WTC11 (cell line): Measurements from ENCODE around the gene NUP210L.

Experiments
- ATF3 ChIP-seq: sonication (generic); formaldehyde crosslinking; conservative IDR thresholded peaks from 2 replicates; pipeline ENCODE4 v1.8.1; 2022; ENCODE audit warnings: mild to moderate bottlenecking, missing genetic modification reagents
- CBFB ChIP-seq: sonication (generic); formaldehyde crosslinking; IDR thresholded peaks from 2 replicates; pipeline ENCODE4 v1.8.1; 2022; ENCODE audit warnings: mild to moderate bottlenecking, low read depth, missing genetic modification reagents
- ELF4 ChIP-seq: sonication (generic); formaldehyde crosslinking; IDR thresholded peaks from 2 replicates; pipeline ENCODE4 v1.8.1; 2022; ENCODE audit warnings: low read depth, mild to moderate bottlenecking, moderate library complexity, missing genetic modification reagents
- FOXP1 ChIP-seq: sonication (generic); formaldehyde crosslinking; IDR thresholded peaks from 2 replicates; pipeline ENCODE4 v1.8.0; 2022; ENCODE audit warnings: missing genetic modification reagents, mild to moderate bottlenecking, moderate library complexity, borderline replicate concordance
- NFE2L1 ChIP-seq: sonication (generic); formaldehyde crosslinking; IDR thresholded peaks from 2 replicates; pipeline ENCODE4 v1.8.1; 2023; ENCODE audit warnings: missing genetic modification reagents
- NR3C1 ChIP-seq: sonication (generic); formaldehyde crosslinking; conservative IDR thresholded peaks from 2 replicates; pipeline ENCODE4 v1.8.1; 2023; ENCODE audit warnings: low read depth, mild to moderate bottlenecking, missing genetic modification reagents
- PRRX2 ChIP-seq: fragments of 250-450 bp; sonication (Bioruptor Pico); IDR thresholded peaks from 2 replicates; pipeline ENCODE4 v1.8.0; 2021; ENCODE audit warnings: mild to moderate bottlenecking
- SP1 ChIP-seq: sonication (generic); formaldehyde crosslinking; conservative IDR thresholded peaks from 2 replicates; pipeline ENCODE4 v1.8.1; 2022; ENCODE audit warnings: missing genetic modification reagents
- TEAD4 ChIP-seq: sonication (generic); formaldehyde crosslinking; IDR thresholded peaks from 2 replicates; pipeline ENCODE4 v1.8.0; 2022; ENCODE audit warnings: mild to moderate bottlenecking, missing genetic modification reagents
- TF ChIP-seq, protein P1 (sequence below): fragments of 200-600 bp; IDR thresholded peaks from 2 replicates; pipeline ENCODE4 v1.8.0; 2022; ENCODE audit warnings: antibody characterized with exemption
- TF ChIP-seq, protein P2 (sequence below): sonication (generic); formaldehyde crosslinking; conservative IDR thresholded peaks from 2 replicates; pipeline ENCODE4 v1.8.1; 2023; ENCODE audit warnings: mild to moderate bottlenecking, low read depth, missing genetic modification reagents, moderate library complexity
- TF ChIP-seq, protein P3 (sequence below): sonication (generic); formaldehyde crosslinking; IDR thresholded peaks from 2 replicates; pipeline ENCODE4 v1.8.1; 2022; ENCODE audit warnings: mild to moderate bottlenecking, moderate library complexity, missing genetic modification reagents
- TF ChIP-seq, protein P4 (sequence below): sonication (generic); formaldehyde crosslinking; IDR thresholded peaks from 2 replicates; pipeline ENCODE4 v1.8.0; 2023; ENCODE audit warnings: missing genetic modification reagents, mild to moderate bottlenecking, borderline replicate concordance

- TF ChIP-seq, protein P1, sequence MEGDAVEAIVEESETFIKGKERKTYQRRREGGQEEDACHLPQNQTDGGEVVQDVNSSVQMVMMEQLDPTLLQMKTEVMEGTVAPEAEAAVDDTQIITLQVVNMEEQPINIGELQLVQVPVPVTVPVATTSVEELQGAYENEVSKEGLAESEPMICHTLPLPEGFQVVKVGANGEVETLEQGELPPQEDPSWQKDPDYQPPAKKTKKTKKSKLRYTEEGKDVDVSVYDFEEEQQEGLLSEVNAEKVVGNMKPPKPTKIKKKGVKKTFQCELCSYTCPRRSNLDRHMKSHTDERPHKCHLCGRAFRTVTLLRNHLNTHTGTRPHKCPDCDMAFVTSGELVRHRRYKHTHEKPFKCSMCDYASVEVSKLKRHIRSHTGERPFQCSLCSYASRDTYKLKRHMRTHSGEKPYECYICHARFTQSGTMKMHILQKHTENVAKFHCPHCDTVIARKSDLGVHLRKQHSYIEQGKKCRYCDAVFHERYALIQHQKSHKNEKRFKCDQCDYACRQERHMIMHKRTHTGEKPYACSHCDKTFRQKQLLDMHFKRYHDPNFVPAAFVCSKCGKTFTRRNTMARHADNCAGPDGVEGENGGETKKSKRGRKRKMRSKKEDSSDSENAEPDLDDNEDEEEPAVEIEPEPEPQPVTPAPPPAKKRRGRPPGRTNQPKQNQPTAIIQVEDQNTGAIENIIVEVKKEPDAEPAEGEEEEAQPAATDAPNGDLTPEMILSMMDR = no peak
- TF ChIP-seq FOXP1 (CRISPR knock-in tag) (no peak), ELF4 (CRISPR knock-in tag) (no peak), NFE2L1 (CRISPR knock-in tag) (no peak), PRRX2 (no peak), CBFB (no peak), ATF3 (CRISPR knock-in tag) (no peak), SP1 (CRISPR knock-in tag) (no peak), NR3C1 (no peak), TEAD4 (CRISPR knock-in tag) (no peak)
- TF ChIP-seq, protein P2, sequence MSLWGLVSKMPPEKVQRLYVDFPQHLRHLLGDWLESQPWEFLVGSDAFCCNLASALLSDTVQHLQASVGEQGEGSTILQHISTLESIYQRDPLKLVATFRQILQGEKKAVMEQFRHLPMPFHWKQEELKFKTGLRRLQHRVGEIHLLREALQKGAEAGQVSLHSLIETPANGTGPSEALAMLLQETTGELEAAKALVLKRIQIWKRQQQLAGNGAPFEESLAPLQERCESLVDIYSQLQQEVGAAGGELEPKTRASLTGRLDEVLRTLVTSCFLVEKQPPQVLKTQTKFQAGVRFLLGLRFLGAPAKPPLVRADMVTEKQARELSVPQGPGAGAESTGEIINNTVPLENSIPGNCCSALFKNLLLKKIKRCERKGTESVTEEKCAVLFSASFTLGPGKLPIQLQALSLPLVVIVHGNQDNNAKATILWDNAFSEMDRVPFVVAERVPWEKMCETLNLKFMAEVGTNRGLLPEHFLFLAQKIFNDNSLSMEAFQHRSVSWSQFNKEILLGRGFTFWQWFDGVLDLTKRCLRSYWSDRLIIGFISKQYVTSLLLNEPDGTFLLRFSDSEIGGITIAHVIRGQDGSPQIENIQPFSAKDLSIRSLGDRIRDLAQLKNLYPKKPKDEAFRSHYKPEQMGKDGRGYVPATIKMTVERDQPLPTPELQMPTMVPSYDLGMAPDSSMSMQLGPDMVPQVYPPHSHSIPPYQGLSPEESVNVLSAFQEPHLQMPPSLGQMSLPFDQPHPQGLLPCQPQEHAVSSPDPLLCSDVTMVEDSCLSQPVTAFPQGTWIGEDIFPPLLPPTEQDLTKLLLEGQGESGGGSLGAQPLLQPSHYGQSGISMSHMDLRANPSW (CRISPR knock-in tag) = no peak
- TF ChIP-seq, protein P3, sequence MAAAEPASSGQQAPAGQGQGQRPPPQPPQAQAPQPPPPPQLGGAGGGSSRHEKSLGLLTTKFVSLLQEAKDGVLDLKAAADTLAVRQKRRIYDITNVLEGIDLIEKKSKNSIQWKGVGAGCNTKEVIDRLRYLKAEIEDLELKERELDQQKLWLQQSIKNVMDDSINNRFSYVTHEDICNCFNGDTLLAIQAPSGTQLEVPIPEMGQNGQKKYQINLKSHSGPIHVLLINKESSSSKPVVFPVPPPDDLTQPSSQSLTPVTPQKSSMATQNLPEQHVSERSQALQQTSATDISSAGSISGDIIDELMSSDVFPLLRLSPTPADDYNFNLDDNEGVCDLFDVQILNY (CRISPR knock-in tag) = no peak
- TF ChIP-seq, protein P4, sequence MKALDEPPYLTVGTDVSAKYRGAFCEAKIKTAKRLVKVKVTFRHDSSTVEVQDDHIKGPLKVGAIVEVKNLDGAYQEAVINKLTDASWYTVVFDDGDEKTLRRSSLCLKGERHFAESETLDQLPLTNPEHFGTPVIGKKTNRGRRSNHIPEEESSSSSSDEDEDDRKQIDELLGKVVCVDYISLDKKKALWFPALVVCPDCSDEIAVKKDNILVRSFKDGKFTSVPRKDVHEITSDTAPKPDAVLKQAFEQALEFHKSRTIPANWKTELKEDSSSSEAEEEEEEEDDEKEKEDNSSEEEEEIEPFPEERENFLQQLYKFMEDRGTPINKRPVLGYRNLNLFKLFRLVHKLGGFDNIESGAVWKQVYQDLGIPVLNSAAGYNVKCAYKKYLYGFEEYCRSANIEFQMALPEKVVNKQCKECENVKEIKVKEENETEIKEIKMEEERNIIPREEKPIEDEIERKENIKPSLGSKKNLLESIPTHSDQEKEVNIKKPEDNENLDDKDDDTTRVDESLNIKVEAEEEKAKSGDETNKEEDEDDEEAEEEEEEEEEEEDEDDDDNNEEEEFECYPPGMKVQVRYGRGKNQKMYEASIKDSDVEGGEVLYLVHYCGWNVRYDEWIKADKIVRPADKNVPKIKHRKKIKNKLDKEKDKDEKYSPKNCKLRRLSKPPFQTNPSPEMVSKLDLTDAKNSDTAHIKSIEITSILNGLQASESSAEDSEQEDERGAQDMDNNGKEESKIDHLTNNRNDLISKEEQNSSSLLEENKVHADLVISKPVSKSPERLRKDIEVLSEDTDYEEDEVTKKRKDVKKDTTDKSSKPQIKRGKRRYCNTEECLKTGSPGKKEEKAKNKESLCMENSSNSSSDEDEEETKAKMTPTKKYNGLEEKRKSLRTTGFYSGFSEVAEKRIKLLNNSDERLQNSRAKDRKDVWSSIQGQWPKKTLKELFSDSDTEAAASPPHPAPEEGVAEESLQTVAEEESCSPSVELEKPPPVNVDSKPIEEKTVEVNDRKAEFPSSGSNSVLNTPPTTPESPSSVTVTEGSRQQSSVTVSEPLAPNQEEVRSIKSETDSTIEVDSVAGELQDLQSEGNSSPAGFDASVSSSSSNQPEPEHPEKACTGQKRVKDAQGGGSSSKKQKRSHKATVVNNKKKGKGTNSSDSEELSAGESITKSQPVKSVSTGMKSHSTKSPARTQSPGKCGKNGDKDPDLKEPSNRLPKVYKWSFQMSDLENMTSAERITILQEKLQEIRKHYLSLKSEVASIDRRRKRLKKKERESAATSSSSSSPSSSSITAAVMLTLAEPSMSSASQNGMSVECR = no peak
Observed at GRCh38 chr1:154117642-154118041, 37.2 kb downstream of the NUP210L start.
